Erythroblast (primary cell): ENCODE results near the gene KCNMB1.

Source experiments
- DNase-seq, 2 experiments: peaks; one replicate each; lab custom pipeline; 2025; lab: John Stamatoyannopoulos, UW
- GATA1 ChIP-seq: IDR thresholded peaks from 2 replicates; pipeline ENCODE4 v1.6.1; 2011; ENCODE audit warnings: low read depth, mild to moderate bottlenecking, control low read depth, low read length, moderate library complexity
- POLR2A ChIP-seq: IDR thresholded peaks from 2 replicates; pipeline ENCODE4 v1.6.1; 2011; ENCODE audit warnings: mild to moderate bottlenecking, low read length

Gene KCNMB1

DNA sequence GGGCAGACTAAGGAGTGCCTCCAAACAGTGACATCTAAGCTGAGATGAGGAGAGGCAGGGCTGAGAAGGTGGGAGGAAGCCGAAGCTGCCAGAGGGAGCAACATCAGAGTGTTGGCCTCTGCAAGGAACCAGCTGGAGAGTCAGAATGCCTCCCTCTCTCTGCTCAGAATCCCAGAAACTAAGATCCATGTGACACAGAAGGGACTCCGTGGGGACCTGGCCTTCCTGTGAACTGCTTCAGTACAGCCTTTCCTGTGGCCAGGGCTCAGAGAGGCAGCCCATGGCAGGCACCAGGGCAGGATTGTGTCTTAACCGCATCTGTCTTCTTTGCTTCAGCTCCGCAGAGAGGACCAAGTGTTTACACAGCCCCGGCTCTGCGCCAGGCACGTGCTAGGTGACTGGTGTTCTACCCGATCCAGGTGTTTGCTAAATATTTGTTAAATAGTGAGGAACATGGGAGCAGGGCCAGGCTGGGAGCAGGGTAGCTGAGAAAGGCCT is 33.5 kb downstream of the KCNMB1 start:
- DNase-seq = no peak
- TF ChIP-seq POLR2A = no peak
- TF ChIP-seq GATA1 = no peak

DNA sequence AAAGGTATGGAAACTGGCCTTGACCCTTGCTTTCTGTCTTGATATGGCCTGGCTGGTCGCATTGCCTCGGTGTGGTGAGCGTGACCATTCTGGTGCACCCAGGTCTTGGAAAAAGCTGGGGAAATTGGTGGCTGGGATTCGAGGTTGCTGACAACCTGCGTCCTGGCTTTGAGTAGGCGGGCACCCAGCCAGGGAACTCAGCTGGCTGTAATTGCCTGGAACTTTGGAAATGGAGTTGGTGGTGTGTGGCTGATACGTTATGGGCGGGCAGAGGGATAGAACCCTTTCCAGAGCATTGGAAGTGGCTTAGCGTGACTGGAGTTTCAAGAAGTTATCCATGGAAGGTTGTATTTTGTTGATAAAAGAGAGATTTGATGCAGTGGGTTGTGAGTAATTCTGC is 35.2 kb downstream of the KCNMB1 start:
- DNase-seq = no peak
- TF ChIP-seq GATA1 (no peak), POLR2A (no peak)

DNA sequence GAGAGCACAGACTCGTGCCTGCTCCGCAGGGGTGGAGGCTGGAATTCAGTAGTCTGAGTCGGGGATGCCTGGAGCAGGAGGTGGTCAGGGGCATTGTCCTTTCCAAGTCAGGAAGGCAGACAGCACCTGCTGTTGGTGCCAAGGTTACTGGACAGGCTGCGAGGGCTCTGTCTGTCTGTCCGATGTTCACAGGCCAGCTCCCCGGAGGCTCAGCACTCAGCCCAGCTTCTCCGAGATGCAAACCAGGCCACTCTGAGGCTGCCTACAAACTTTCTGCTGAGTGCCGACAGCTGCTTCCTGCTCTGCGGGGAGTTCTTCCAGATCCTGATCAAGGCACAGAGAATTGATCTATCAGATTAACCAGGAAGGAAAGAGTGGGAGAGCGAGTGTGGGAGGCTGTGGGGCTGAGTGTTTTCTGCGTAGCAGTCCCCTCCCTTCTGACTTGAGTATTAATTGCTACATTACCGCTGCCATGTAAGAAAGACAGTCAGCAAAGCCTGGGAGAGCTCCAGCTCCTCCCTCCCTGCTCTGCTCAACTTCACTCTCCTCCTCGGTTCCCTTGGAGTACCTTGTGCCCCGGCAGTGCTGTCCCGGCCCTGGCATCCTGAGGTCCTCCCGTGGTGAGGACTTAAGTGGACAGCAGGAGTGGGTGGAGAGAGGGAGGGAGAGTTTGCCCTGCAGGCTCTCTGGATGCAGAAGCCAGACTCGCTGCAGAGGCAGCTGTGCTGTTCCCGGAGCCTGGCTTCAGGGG is 36.0 kb downstream of the KCNMB1 start:
- TF ChIP-seq POLR2A (no peak), GATA1 (no peak)

DNA sequence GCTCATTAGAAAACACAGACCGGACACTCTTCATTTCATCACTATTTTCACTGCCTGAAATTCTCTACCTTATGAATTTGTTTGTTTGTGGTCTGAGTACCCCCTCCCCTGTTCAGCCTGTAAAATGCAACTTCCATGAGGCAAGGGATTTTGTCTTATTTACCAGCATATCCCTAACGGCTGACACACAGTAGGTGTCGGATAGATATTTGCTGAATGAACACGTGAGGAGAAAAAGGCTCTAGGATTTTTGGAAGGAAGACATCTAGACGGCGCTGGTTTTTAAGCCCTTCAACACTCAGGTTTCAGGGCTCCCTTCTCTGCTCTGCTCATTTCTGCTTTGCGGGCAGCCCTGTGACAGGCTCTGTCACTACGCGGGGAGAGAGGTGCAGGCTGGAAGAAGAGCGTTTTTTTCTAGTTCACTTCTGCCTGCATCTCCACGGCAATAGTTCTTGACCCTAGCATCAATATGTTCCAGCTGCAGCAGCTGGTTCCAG is 41.0 kb downstream of the KCNMB1 start:
- TF ChIP-seq GATA1 (no peak), POLR2A (no peak)
- peak; percentile 10 to 15 for DNase-seq

More for the DNA sequence above, 36.0 kb downstream of the KCNMB1 start:
- DNase-seq = no peak

DNA sequence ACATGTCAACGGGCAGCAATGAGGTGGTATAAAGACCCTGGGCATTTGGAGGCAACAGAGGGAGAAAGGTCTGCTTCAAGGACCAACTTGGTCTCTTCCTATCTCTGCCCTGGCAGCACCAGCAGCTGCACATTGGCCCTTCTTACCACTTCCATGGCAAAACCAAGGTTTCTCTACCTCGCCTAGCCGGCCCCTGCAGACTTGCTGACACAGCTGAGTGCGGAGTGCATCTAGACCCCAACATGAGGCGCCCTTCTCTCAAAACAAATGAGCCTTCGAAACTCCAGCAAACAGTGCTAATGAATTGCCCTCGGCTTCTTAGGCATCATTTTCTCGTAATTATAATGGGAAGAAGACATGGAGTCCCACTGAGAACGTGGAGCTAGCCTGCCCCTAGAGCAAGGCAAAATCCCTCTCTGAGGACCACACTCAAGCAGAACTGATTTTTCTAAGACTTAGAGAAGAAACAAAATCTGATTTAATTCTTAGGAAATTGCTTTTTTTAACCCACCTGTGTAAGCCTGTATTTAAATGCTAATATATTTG is 42.1 kb downstream of the KCNMB1 start:
- no peak for TF ChIP-seq GATA1
- TF ChIP-seq POLR2A = no peak
- no peak for DNase-seq

DNA sequence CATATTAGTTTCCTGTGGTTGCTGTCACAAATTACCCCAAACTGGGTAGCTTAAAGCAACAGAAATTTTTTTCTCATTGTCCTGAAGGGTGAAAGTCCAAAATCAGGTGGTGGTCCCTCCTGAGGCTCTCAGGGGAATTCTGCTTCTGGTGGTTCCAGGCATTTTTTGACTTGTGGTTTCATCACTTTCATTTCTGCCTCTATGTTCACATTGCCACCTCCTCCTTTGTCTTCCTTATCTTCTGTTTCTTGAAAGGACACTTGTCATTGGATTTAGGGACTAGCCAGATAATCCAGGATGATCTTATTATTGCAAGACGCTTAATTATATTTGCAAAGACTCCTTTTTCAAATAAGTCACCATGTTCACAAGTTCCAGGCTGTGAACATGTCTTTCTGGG is 43.2 kb downstream of the KCNMB1 start:
- DNase-seq = no peak

DNA sequence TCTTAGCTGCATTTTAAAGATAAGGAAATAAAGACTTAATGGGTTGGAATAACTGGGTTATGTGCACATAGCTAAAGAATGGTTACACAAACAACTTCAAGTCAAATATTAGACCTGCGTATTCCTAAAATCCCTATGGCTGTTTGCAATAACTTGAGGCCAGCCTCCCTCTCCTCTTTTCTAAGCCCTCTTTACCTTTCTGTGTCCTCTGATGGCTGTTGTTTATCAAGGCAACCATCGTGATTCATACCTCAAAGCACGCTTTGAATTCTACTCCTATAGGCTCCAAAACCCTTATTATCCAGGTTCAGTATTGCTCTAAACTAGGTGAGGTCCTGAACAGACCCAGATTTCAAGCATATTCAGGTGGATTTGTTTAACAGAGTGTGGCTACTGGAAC is 46.0 kb downstream of the KCNMB1 start:
- TF ChIP-seq GATA1 (no peak), POLR2A (no peak)
- no peak for DNase-seq

More for the DNA sequence above, 43.2 kb downstream of the KCNMB1 start:
- TF ChIP-seq GATA1 (no peak), POLR2A (no peak)

DNA sequence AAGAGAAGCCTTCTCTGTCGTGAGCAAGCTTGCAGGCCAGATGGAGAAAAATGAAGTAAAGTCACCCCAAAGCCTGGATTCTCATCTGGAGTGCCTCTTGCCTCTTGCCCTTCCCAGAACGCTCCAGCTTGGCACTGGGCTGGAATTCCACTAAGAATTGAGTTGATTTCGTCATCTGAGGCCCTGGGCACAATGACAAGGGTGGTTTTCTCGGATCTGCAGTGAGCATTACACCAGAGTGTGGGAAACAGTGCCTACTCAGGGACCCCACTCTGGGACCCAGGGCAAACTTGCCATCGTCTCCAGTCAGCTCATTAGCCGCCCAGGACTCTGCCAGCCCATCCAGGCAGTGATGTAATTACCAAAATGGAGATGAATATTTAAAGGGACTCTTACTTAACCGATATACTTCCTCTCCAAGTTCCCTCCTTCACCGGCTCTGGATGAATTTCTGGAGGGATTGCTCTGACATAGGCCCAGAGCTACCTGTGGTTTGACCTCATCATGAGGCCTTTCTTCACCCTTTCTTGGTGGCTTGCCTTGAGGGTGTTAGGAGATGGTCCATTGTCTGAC is 46.9 kb downstream of the KCNMB1 start:
- TF ChIP-seq GATA1 (no peak), POLR2A (no peak)
- no peak for DNase-seq

DNA sequence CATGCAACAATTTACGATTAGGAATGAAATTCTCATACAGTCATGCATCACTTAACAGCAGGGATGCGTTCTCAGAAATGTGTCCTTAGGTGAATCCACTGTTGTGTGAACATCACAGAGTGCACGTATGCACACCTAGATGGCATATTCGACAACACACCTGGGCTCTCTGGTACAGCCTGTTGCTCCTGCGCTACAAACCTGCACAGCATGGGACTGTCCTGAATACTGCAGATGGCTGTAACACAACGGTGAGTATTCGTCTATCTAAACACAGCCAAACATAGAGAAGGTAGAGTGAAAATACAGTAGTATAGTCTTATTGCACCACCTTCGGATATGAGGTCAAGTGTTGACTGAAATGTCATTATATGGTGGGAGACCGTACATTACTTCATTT is 47.6 kb downstream of the KCNMB1 start:
- TF ChIP-seq GATA1 (no peak), POLR2A (no peak)
- DNase-seq = peak; percentile 5 to 38

DNA sequence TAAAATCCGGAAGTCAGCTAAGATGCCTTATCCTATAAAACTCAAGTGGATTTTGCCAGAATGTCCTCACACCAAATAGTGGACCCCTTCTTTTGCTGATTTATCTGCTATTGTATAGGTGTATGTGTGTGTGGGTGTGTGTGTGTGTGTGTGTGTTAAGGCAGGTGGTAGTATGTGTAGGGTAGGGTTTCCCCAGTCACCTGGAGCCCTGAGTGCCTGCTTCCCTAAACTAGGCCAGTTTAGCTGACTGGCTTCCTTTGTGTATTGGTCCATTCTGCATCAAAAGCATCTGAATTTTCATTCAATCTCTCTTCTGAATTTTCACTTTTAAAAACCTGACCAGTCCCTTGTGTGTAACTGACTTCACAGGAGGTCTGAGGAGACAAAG is 49.4 kb downstream of the KCNMB1 start:
- TF ChIP-seq POLR2A = no peak
- TF ChIP-seq GATA1 = no peak
- no peak for DNase-seq

DNA sequence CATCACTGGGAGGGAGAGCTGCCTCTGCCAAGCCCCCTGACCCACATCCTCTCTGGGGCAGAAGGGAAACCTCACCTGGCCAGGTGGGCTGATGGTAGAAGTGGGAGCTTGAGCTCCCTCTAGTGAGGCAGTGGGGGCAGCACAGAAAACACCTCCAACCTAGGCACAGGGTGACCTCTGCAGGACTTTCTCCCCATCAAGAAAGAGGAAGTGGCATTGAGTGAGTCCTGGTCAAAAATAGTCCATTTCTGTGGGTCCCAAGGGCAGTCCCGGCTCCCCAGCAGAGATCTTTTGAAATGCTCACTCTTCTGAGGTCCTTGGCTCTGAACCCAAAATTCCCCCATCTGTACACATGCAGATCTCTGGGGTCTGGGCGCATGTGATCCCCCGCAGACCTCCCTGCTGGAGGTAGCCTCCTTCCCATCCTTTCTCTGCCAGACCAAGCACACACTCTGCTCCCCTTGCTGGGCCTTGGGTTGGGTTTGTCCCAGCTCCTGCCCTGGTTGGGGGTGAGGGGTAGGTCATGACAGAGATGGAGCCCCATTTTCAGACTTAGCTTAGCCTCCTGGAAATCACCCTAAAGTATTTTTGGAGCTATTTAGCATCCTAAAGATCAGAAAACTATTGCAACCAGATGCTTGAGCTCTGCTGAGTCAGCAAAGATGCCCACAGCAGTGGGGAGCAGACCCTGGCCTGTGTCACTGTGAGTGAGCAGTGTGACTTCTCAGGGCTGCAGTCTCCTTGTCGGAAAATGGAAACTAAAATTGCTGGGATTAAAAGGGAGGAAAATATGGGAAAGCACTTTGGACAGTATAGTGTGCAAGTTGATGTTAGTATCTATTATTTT is 50.0 kb downstream of the KCNMB1 start:
- no peak for TF ChIP-seq POLR2A
- no peak for TF ChIP-seq GATA1
- DNase-seq = peak; percentile 62 to 79

DNA sequence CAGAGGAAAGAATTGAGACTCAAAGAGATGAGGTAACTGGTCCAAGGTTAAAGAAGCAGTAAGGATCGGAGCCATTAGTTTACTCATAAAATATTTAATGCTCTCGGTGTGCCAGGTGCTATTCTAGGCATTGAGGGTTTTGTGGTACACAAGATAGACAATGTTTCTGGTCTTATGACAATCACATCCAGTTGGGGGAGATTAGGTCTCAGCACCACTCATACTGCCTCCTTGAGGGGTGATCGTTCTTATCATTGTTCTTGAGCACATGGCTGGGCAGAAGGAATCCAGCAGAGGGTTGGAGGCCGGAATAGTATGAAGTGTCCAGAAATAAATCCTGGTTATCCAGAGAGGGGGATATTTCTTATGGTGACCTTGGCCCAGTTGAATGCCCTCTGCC is 50.9 kb downstream of the KCNMB1 start:
- TF ChIP-seq GATA1 (no peak), POLR2A (no peak)
- peak; percentile 23 to 52 for DNase-seq

DNA sequence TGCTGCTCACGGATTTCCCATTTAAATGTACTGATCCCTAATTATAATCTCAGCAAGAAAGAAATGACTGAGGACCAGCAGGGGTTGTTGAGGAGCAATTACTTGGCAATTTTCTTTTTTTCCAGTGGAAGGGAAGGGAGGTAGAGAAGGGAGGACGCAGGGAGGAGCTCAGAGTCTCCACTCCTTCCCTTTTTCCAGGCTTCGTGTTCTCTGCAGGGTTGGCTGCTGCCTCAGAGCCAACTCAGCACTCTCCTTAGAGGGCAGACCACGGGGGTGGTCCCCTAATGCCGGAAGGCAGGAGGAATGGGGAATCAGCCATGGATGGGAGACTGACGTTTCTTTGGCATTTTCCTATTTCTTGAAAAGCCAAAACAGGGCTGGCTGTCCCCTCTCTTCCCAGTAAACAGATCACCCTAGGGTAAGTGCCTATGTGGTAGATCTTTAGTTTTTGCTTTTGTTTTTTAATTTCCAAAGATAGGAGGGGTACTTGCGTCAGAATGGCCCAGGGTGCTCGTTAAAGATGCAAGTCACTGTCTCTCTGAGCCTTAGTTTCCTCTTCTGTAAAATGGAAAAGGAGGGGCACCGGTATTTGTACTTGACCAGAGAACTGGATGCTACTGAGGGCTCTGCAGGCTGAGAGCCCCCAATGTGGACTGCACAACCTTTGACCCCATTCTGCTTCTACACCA is 52.0 kb downstream of the KCNMB1 start:
- DNase-seq = no peak
- TF ChIP-seq POLR2A (no peak), GATA1 (no peak)
